PC-9 (cell line): ENCODE measurements around the gene GADD45G.

ENCODE experiments used
- EZH2 ChIP-seq: fragments of 200-600 bp; sonication (generic); IDR thresholded peaks from 2 replicates; pipeline ENCODE4 v1.8.0; 2017; ENCODE audit warnings: antibody characterized with exemption, low read depth
- TF ChIP-seq, protein P1 (sequence below): fragments of 200-600 bp; sonication (generic); conservative IDR thresholded peaks from 2 replicates; pipeline ENCODE4 v1.6.1; 2017; ENCODE audit warnings: mixed run types, antibody characterized with exemption, mild to moderate bottlenecking, moderate library complexity

GRCh38 chr9:89629081-89629976 is 24.5 kb downstream of the GADD45G start:
- no peak for TF ChIP-seq EZH2
- TF ChIP-seq, protein P1, sequence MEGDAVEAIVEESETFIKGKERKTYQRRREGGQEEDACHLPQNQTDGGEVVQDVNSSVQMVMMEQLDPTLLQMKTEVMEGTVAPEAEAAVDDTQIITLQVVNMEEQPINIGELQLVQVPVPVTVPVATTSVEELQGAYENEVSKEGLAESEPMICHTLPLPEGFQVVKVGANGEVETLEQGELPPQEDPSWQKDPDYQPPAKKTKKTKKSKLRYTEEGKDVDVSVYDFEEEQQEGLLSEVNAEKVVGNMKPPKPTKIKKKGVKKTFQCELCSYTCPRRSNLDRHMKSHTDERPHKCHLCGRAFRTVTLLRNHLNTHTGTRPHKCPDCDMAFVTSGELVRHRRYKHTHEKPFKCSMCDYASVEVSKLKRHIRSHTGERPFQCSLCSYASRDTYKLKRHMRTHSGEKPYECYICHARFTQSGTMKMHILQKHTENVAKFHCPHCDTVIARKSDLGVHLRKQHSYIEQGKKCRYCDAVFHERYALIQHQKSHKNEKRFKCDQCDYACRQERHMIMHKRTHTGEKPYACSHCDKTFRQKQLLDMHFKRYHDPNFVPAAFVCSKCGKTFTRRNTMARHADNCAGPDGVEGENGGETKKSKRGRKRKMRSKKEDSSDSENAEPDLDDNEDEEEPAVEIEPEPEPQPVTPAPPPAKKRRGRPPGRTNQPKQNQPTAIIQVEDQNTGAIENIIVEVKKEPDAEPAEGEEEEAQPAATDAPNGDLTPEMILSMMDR, result no peak
